ENCODE data around the gene DPP9. TPM values are rescaled to one million over a fixed set of nuclear protein-coding genes. Genes with fewer than 3 reads are reported as not detected.

DPP9 gene
- total RNA-seq, 1 experiment from 2014 or later, result 129 TPM

GRCh38 chr19:4633140-4633967 is 90.3 kb downstream of the DPP9 start:
- H4K20me1 ChIP-seq (ENCODE audit: low read length), result no peaks in the 10 kb centered on the region
- no peak overlapping the region for H3K4me3 ChIP-seq (ENCODE audit: low read length)
- no peaks in the 10 kb centered on the region for H3K9me2 ChIP-seq (replicated peaks; ENCODE audit: low read length)
- H3K36me3 ChIP-seq (ENCODE audit: low read depth, low read length), result no peaks in the 10 kb centered on the region
- ChIA-PET CTCF (interaction anchor here (0.5 to 1.3 kb wide), 3 partner anchors 57 to 158 kb away, joined by 3 to 10 read pairs (median 4); partner anchors contain the start of gene FEM1A), POLR2A (ENCODE audit: unreplicated experiment) (no interaction called here)
- H3K27ac ChIP-seq (ENCODE audit: low read length), result no peak overlapping the region
- H3K4me1 ChIP-seq (ENCODE audit: insufficient read depth, low read length), result peaks cover 16% of the 10 kb centered on the region
- no TSS peak for BruUV-seq (replicated peaks)
- TF ChIP-seq EZH2phosphoT487 (IDR thresholded peaks at IDR 0.05; ENCODE audit: borderline replicate concordance, low read length) (no peak), CTCF (conservative IDR thresholded peaks at IDR 0.05; ENCODE audit: low read depth, low read length) (peak; percentile 94)
- peaks cover 3% of the 10 kb centered on the region for H3F3A ChIP-seq (ENCODE audit: low read length, unreplicated experiment)
- intact Hi-C loops (cut with micrococcal nuclease), result loop anchor here (5.0 kb wide), 1 partner anchor 56 kb away; no protein-coding TSS in a partner anchor
- no peak overlapping the region for H2AFZ ChIP-seq (ENCODE audit: low read length)
- H3K79me2 ChIP-seq (ENCODE audit: low read length), result no peaks in the 10 kb centered on the region
- DNase-seq, result peak; percentile 81
- H3K27me3 ChIP-seq (ENCODE audit: low read length), result no peaks in the 10 kb centered on the region
- no peak overlapping the region for H3K4me2 ChIP-seq (ENCODE audit: low read length)
- no peak overlapping the region for H3K9ac ChIP-seq (ENCODE audit: low read length)
- no peaks in the 10 kb centered on the region for H3K9me3 ChIP-seq (ENCODE audit: low read length)
- ATAC-seq, result peak; percentile 55

Small RNA genes within 50 kb of the gene (microRNA-seq; reads per million reads assigned to microRNA genes)
- not detected for gene MIR7-3 (ENCODE audit: unreplicated experiment)

Other genes with a start within 250 kb of the DPP9 start
- gene PLIN4, start 205.4 kb downstream of the DPP9 start, total RNA-seq (2014; rRNA removed), result 9.1 and 9.8 TPM in 2 replicates
- 1.2 and 3.3 TPM in 2 replicates for gene PLIN5, start 188.6 kb downstream of the DPP9 start, total RNA-seq (2014; rRNA removed)
- 0.23 and 0.51 TPM in 2 replicates for gene LRG1, start 183.8 kb downstream of the DPP9 start, total RNA-seq (2014; rRNA removed)
- 7.3 and 9.0 TPM in 2 replicates for gene SEMA6B, start 164.2 kb downstream of the DPP9 start, total RNA-seq (2014; rRNA removed)
- gene TNFAIP8L1, start 84.3 kb downstream of the DPP9 start, total RNA-seq (2014; rRNA removed), result 8.3 and 12.0 TPM in 2 replicates
- 426 and 474 TPM in 2 replicates for gene MYDGF, start 53.5 kb downstream of the DPP9 start, total RNA-seq (2014; rRNA removed)
- gene FEM1A, start 67.9 kb upstream of the DPP9 start, total RNA-seq (2014; rRNA removed), result 28.1 and 30.6 TPM in 2 replicates
- 6.5 and 17.0 TPM in 2 replicates for gene TICAM1, start 107.9 kb upstream of the DPP9 start, total RNA-seq (2014; rRNA removed)
- gene PLIN3, start 143.8 kb upstream of the DPP9 start, total RNA-seq (2014; rRNA removed), result 136 and 159 TPM in 2 replicates
- not detected in 2 replicates for gene ARRDC5, start 179.1 kb upstream of the DPP9 start, total RNA-seq (2014; rRNA removed)
- 163 and 207 TPM in 2 replicates for gene UHRF1, start 185.7 kb upstream of the DPP9 start, total RNA-seq (2014; rRNA removed)
- gene KDM4B, start 245.3 kb upstream of the DPP9 start, total RNA-seq (2014; rRNA removed), result 19.8 and 31.6 TPM in 2 replicates